ENCODE measurements around the gene TRAF6. TPM values are rescaled to one million over a fixed set of nuclear protein-coding genes. Genes with fewer than 3 reads are reported as not detected.
A peak's percentile ranks its signal among the peaks of the same experiment; 100 is the strongest.

Gene TRAF6
- total and polyA plus RNA-seq, 2 donors from 2014 or later: 4.0 to 16.5 TPM

- Histone ChIP-seq H3K27ac (ENCODE audit: low read depth in 2 of 2, low read length in 2 of 2) (peak overlapping the region in 1 of 2 donors; percentile 22), H3K36me3 (ENCODE audit: control insufficient read depth in 2 of 3, insufficient read depth in 3 of 3, low read length in 3 of 3) (peaks cover 0 to 2% (median 0%) of the 10 kb centered on the region in 3 donors), H3K27me3 (ENCODE audit: control insufficient read depth, insufficient read depth, low read length) (no peaks in the 10 kb centered on the region), H3K9me3 (ENCODE audit: control insufficient read depth in 2 of 3, insufficient read depth in 1 of 3, low read length in 3 of 3) (no peaks in the 10 kb centered on the region), H3K4me1 (ENCODE audit: control insufficient read depth in 2 of 3, insufficient read depth in 2 of 3, low read depth in 1 of 3, low read length in 3 of 3) (peaks cover 3 to 22% (median 12%) of the 10 kb centered on the region in 3 donors), H3K4me3 (ENCODE audit: low read length in 3 of 3) (no peak overlapping the region), H3K9ac (ENCODE audit: low read length in 3 of 3) (no peak overlapping the region)
- TF ChIP-seq CTCF (IDR thresholded peaks at IDR 0.05; ENCODE audit: borderline replicate concordance, extremely low read depth, insufficient read depth): no peak
- DNase-seq: peak in 2 of 5 donors; percentile 10 to 57
- FAIRE-seq: no peak
- intact Hi-C loops (cut with DNase I): no loop called here
Observed at GRCh38 chr11:36454941-36455631, 55.0 kb downstream of the TRAF6 start.

GRCh38 chr11:36454551-36454940 lies 55.5 kb downstream of the TRAF6 start:
- no peak for TF ChIP-seq CTCF (IDR thresholded peaks at IDR 0.05; ENCODE audit: borderline replicate concordance, extremely low read depth, insufficient read depth)
- Histone ChIP-seq H3K4me3 (ENCODE audit: low read length in 3 of 3) (no peak overlapping the region), H3K4me1 (ENCODE audit: control insufficient read depth in 2 of 3, insufficient read depth in 2 of 3, low read depth in 1 of 3, low read length in 3 of 3) (peaks cover 3 to 28% (median 17%) of the 10 kb centered on the region in 3 donors), H3K27ac (ENCODE audit: low read depth in 2 of 2, low read length in 2 of 2) (no peak overlapping the region), H3K9me3 (ENCODE audit: control insufficient read depth in 2 of 3, insufficient read depth in 1 of 3, low read length in 3 of 3) (no peaks in the 10 kb centered on the region), H3K9ac (ENCODE audit: low read length in 3 of 3) (no peak overlapping the region), H3K27me3 (ENCODE audit: control insufficient read depth, insufficient read depth, low read length) (no peaks in the 10 kb centered on the region), H3K36me3 (ENCODE audit: control insufficient read depth in 2 of 3, insufficient read depth in 3 of 3, low read length in 3 of 3) (peaks cover 0 to 2% (median 0%) of the 10 kb centered on the region in 3 donors)
- FAIRE-seq (no peak), DNase-seq (no peak)
- intact Hi-C loops (cut with DNase I): no loop called here

GRCh38 chr11:36453678-36454077 lies 56.4 kb downstream of the TRAF6 start:
- DNase-seq: no peak
- Histone ChIP-seq H3K9ac (ENCODE audit: low read length in 3 of 3) (no peak overlapping the region), H3K4me1 (ENCODE audit: control insufficient read depth in 2 of 3, insufficient read depth in 2 of 3, low read depth in 1 of 3, low read length in 3 of 3) (peaks cover 3 to 28% (median 18%) of the 10 kb centered on the region in 3 donors), H3K9me3 (ENCODE audit: control insufficient read depth in 2 of 3, insufficient read depth in 1 of 3, low read length in 3 of 3) (no peaks in the 10 kb centered on the region), H3K36me3 (ENCODE audit: control insufficient read depth in 2 of 3, insufficient read depth in 3 of 3, low read length in 3 of 3) (peaks cover 0 to 2% (median 0%) of the 10 kb centered on the region in 3 donors), H3K27ac (ENCODE audit: low read depth in 2 of 2, low read length in 2 of 2) (no peak overlapping the region), H3K27me3 (ENCODE audit: control insufficient read depth, insufficient read depth, low read length) (no peaks in the 10 kb centered on the region), H3K4me3 (ENCODE audit: low read length in 3 of 3) (no peak overlapping the region)
- no peak for FAIRE-seq
- intact Hi-C loops (cut with DNase I): no loop called here
- TF ChIP-seq CTCF (IDR thresholded peaks at IDR 0.05; ENCODE audit: borderline replicate concordance, extremely low read depth, insufficient read depth): no peak

Data from kidney (tissue), 14 donors.